NCI-H187 (cell line): ENCODE results near the gene HOXD3.

Source experiments
- DNase-seq, 2 experiments: peaks; one replicate each; lab custom pipeline; 2025; lab: John Stamatoyannopoulos, UW

The HOXD3 gene

GRCh38 chr2:176149481-176149938 lies 7.6 kb upstream of the HOXD3 start:
- DNase-seq: no peak

- DNase-seq: no peak
Measured at GRCh38 chr2:176149939-176150583, 7.0 kb upstream of the HOXD3 start.

- DNase-seq: no peak
Measured at GRCh38 chr2:176150584-176151441, 6.3 kb upstream of the HOXD3 start.

GRCh38 chr2:176151442-176152287 lies 5.4 kb upstream of the HOXD3 start, which contains the start of gene HOXD4:
Gene HOXD4, plus strand, starts transcription at chr2:176151550. Its CDS starts 84 bp downstream, at chr2:176151634.
- DNase-seq: no peak

GRCh38 chr2:176152350-176153181 lies 4.5 kb upstream of the HOXD3 start:
- DNase-seq: no peak

- DNase-seq: no peak
Measured at GRCh38 chr2:176154576-176155252, 2.4 kb upstream of the HOXD3 start.

- DNase-seq: no peak
Measured at GRCh38 chr2:176155356-176156044, 1.6 kb upstream of the HOXD3 start.

- DNase-seq: no peak
Measured at GRCh38 chr2:176156301-176156806, 753 bp upstream of the HOXD3 start.

GRCh38 chr2:176157499-176158185 lies 535 bp downstream of the HOXD3 start:
- no peak for DNase-seq

GRCh38 chr2:176158186-176158591 lies 1.1 kb downstream of the HOXD3 start:
- no peak for DNase-seq

GRCh38 chr2:176158855-176159662 lies 2.0 kb downstream of the HOXD3 start:
- DNase-seq: no peak

GRCh38 chr2:176159663-176160250 lies 2.6 kb downstream of the HOXD3 start:
- no peak for DNase-seq

- no peak for DNase-seq
Measured at GRCh38 chr2:176160251-176160985, 3.3 kb downstream of the HOXD3 start.

GRCh38 chr2:176160986-176161824 lies 4.1 kb downstream of the HOXD3 start:
- DNase-seq: no peak

GRCh38 chr2:176161825-176162626 lies 4.9 kb downstream of the HOXD3 start:
- no peak for DNase-seq
